ENCODE measurements around the gene OAF.

OAF gene

GRCh38 chr11:120205596-120206161 is 5.2 kb upstream of the OAF start:
- no peak for ATAC-seq

DNA sequence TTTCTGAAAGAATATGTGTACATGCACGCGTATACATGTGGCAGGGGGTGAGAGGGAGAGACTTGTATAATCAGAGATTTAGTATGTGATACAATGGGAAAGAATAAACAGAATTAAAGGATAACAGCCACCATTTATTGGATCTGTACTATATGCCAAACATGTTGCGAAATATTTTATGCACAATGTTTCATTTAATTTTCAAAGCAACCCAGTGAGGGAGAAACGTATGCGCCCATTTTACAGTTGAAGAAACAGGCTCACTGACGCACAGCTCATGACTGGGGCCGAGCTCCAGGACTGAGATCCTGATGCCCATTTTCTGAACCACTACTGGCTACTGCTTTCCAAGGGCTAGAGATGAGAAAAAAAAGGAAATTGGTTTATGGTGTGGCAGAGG is 3.3 kb upstream of the OAF start:
- no peak for ATAC-seq

GRCh38 chr11:120208001-120208441 is 2.8 kb upstream of the OAF start:
- ATAC-seq = no peak

DNA sequence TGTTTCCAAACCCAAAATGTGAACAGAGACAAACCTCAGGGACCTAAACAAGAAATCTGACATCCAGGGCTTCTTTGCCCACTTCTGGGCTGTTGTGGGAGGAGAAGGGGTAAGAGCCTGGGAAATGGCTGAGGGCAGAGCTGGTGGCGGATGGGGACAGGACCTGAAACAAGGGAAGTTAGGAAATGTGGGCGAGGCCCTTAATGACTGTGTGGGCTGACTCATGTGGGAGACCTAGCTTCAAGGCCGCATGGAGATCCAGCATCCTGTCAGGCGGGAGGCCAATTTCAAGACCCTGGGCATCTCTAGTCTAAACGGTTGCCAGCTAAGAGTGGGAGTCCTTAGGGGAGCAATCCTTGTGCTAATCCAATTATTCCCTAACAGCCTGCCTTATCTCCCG is 2.1 kb upstream of the OAF start:
- ATAC-seq = no peak

DNA sequence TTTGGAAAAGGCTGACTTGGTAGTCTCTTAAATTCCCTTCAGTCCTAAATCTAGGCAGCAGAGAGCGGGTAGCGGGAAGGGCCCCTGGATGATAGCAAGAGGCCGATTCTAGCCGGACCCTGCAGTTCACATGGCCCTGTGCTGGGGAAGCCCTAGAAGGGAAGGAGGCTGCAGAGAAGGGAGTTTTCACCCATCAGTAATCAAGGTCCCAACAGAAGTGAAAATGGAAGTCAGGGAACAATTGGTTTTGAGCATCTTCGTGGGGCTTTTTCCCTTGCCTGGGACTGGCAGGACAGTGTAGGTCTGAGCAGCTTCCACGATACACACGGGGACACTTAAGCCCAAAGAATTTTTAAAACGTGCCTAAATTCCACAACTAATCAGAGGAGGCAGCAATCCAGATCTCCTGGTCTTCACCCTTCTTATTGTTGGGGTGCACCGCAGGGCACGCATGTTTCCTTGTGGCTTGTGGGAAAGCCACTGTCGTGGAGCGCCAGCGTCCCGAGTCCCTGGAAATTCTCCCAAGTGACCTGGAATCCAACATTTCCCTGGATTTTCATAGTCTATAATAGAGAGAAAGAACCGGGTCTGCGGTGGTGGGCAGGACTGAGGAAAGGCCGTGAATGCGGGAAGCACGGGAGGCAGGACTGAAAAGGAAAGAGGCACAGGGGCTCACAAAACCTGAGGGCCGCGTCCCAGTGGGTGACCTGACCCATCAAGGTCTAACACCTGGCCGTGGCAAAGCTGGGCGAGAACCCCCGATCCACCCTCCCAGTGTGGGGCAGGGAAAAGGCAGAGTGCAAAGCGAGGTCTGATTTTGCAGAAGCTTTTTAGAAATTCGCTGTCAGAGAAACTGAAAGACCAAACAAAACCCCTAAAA is 846 bp upstream of the OAF start:
- ATAC-seq = no peak

GRCh38 chr11:120211522-120212258 is 858 bp downstream of the OAF start:
- ATAC-seq = no peak

GRCh38 chr11:120212259-120212878 is 1.5 kb downstream of the OAF start:
- no peak for ATAC-seq

DNA sequence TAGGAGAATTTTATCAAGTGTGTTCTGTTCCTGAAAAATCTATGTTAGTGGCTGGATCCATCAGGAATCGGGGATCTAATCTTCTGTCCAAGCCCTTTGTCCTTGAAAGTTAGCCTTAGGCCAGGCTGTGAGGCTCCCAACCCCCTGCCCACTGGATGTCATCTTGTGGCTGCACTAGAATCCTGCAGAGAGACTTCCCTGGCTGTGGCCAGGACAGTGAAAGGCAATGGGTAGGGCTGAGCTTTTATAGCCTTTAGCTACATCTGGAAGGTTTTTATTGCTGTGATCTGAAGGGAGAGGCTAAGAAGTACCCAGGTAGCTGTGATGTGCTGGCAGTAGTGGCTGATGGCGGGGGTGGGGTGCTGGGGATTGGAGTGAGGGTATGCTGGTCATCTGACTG is 2.1 kb downstream of the OAF start:
- no peak for ATAC-seq

DNA sequence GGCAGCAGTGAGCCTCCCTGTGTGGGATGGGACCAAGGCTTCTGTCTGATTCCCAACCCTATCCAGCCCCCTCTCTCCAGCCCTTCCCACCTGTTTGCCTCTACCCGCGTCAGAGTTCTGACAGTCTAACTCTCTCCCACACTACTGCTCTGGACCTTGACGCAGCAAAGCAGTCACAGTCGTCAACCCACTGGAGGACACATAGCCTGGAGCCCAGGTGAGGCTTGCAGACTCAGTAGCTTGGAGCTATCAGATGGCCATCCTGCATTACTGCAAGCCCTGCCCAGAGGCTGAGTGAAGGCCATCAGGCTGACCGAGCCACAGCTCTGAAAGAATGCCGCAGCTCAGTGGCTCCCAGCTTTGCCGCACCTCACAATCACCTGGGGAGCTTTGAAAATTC is 3.7 kb downstream of the OAF start:
- ATAC-seq = no peak

DNA sequence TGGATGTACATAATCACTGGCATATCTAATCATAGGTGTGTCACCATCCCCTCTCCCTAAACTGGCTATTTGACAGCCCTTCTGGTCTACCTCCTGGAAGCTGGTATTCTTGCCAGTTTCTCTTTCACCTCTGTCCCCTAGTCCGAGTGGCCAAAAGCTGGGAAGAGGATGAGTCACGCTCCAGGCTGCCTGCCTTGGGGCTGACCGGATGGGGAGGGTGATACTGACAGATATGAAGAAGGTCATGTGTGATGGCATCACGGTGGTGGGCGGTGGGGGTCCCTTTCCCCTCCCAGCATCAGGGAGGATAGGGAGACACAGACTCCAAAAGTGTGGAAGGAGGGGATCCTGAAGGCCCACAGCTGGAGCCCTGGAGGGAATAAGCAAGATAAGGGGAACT is 4.8 kb downstream of the OAF start:
- no peak for ATAC-seq

- no peak for ATAC-seq
Observed at GRCh38 chr11:120216426-120217102, 5.7 kb downstream of the OAF start.

DNA sequence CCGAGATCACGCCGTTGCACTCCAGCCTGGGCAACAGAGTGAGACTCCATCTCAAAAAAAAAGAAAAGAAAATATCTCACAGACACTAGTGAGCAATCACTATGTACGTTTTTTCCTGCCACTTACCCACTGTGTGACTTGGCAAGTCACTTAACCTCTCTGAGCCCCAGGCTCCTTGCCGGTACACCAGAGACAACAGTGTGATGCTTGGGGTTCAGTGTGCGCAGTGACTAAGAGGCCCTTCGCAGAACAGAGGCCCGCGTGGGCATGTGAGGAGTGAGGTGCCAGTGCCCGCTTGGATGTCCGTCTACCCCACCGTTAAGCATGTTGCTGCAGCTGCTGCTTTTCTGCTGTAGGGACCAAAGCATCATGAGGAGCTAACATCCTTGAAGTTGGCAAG is 6.7 kb downstream of the OAF start:
- no peak for ATAC-seq

GRCh38 chr11:120217941-120218694 is 7.3 kb downstream of the OAF start:
- no peak for ATAC-seq

GRCh38 chr11:120218695-120219033 is 7.8 kb downstream of the OAF start:
- ATAC-seq = no peak

- ATAC-seq = no peak
Observed at GRCh38 chr11:120219232-120219937, 8.6 kb downstream of the OAF start.

DNA sequence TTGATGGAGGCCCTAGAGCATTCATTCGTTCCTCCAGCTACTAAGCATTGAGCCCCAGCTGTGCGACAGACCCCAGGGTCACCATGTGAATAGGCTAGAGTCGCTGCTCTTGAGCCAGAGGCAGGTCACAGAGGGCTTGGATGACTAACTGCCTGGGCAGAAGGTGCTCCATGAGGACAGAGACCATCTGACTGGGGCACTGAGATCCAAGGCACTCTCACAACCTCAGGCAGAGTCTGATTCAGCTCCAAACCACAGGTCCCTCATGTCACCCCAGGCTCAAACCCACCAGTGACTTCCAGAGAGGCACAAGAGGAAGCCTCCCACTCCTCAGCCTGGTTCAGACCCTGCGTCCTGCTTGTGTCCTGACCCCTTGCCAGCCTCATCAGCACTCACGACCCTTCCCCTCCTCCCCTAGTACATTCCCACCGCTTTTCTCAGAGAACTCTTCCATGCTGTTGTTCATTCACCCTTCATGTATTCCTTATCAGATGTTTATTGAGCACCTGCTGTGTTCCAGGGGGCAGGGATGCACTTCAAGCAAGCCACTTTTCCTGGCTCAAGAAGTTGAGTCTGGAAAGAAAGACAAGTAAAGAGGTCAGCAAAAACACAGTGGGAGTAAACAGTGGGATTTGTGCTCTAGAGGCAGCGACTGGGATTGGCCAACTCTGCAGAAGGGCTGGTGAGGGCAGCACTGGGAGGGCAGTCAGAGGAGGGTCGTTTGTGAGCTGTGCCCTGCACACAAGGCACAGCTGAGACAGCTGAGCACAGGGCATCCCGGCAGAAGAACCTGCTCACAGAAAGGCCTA is 9.3 kb downstream of the OAF start:
- no peak for ATAC-seq

- no peak for ATAC-seq
Observed at GRCh38 chr11:120220747-120221037, 9.9 kb downstream of the OAF start.

DNA sequence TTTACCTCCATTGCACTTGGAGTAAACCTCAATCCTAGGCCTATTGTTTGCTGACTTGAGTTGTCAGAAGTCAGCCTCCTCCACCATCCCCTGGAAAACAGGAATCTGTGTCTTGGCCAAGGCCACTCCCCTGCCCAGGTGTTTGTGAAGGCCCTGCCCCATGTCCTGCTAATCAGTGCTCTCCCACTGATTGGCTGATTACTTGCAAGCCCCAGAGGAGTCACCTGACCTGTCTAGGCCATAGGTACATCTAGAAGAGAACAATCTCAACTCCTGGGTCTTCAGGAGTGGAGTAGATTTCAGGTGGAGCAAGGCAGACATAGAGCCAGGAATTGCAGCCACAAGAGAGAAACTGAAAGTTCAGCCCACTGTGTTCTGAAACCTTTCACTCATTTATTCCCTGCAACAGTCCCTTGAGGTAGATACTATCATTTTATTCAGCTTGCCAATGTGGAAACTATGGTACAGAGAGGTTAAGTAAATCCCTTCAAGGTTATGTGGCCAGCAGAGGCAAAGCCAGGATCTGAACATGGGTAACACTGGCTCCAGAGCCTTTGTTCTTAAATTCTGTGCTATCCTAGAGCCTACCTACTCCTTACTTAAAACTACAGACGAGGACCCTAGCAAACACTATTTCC is 10.4 kb downstream of the OAF start:
- no peak for ATAC-seq

DNA sequence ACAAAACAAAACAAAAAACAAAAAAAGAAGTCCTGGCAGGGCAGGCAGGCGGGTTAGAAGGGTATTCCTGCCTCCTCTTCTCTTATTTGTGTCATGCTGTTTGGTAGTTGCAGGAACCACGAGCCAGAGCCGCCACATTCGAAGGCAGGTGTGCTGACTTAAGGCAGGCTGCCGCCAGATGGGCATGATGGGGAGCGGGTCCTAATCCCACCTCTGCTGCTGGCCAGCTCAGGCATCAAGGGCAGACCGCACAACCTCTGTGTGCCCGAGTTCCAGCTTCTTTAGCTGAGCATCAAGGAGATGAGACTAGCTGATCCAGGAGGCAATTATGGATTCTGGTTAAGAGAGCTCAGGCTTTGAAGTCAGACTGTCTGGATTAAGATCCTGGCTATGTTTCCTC is 12.1 kb downstream of the OAF start:
- no peak for ATAC-seq

GRCh38 chr11:120223793-120224192 is 13.0 kb downstream of the OAF start:
- no peak for ATAC-seq

All from activated CD4-positive, CD25-positive, alpha-beta regulatory T cell treated with anti-CD3 and anti-CD28 coated beads, Interleukin-2, amount 50 U/mL, for 24 hours (primary cell).